WTC11 (cell line): Measurements from ENCODE around the gene NEDD4L. TPM values are rescaled to one million over a fixed set of nuclear protein-coding genes. Genes with fewer than 3 reads are reported as not detected.

ENCODE experiments used
- ATAC-seq: fragments of 200-7000 bp; cut with Tn5 transposase; 2 replicates; pipeline ENCODE4 v1.10.0; 2021; ENCODE audit warnings: mild to moderate bottlenecking, moderate library complexity
- CTCF ChIA-PET: fragments of 300-600 bp; sonication (Branson Sonifier 250); formaldehyde crosslinking; loops from one replicate; lab custom pipeline; 2021; ENCODE audit warnings: antibody characterized with exemption; lab: Charles Lee
- POLR2A ChIA-PET: fragments of 350-600 bp; sonication (Branson Sonifier 250); formaldehyde crosslinking; loops from one replicate; lab custom pipeline; 2021; ENCODE audit warnings: antibody characterized with exemption; lab: Charles Lee
- DNase-seq: peaks from one replicate; pipeline ENCODE4 v3.0.0; 2021; ENCODE audit warnings: low spot score
- H3K27ac Mint-ChIP-seq: 2 replicates; pipeline ENCODE4 v1.8.0; 2021; ENCODE audit warnings: mixed read lengths
- H3K27me3 Mint-ChIP-seq: 2 replicates; pipeline ENCODE4 v1.8.0; 2021; ENCODE audit warnings: low read depth, mild to moderate bottlenecking, moderate library complexity, mixed read lengths
- H3K36me3 Mint-ChIP-seq: 2 replicates; pipeline ENCODE4 v1.8.0; 2021; ENCODE audit warnings: mixed read lengths
- H3K4me1 Mint-ChIP-seq: 2 replicates; pipeline ENCODE4 v1.8.0; 2022; ENCODE audit warnings: mixed read lengths
- H3K4me3 Mint-ChIP-seq: 2 replicates; pipeline ENCODE4 v1.8.0; 2021; ENCODE audit warnings: mild to moderate bottlenecking, moderate library complexity, mixed read lengths
- H3K9me3 Mint-ChIP-seq: 2 replicates; pipeline ENCODE4 v1.8.0; 2021; ENCODE audit warnings: mixed read lengths
- AFF4 ChIP-seq: sonication (generic); formaldehyde crosslinking; IDR thresholded peaks from 2 replicates; pipeline ENCODE4 v1.8.1; 2023; ENCODE audit warnings: mild to moderate bottlenecking, missing genetic modification reagents, borderline replicate concordance
- ATF1 ChIP-seq: sonication (generic); formaldehyde crosslinking; IDR thresholded peaks from 2 replicates; pipeline ENCODE4 v1.8.1; 2023; ENCODE audit warnings: mild to moderate bottlenecking, moderate library complexity, missing genetic modification reagents
- ATF2 ChIP-seq: sonication (generic); formaldehyde crosslinking; IDR thresholded peaks from 2 replicates; pipeline ENCODE4 v1.8.1; 2022; ENCODE audit warnings: low read depth, missing genetic modification reagents, borderline replicate concordance
- ATF3 ChIP-seq: sonication (generic); formaldehyde crosslinking; conservative IDR thresholded peaks from 2 replicates; pipeline ENCODE4 v1.8.1; 2022; ENCODE audit warnings: mild to moderate bottlenecking, missing genetic modification reagents
- E2F5 ChIP-seq: sonication (generic); formaldehyde crosslinking; IDR thresholded peaks from 2 replicates; pipeline ENCODE4 v1.8.1; 2022; ENCODE audit warnings: mild to moderate bottlenecking, moderate library complexity, missing genetic modification reagents
- ELF4 ChIP-seq: sonication (generic); formaldehyde crosslinking; IDR thresholded peaks from 2 replicates; pipeline ENCODE4 v1.8.1; 2022; ENCODE audit warnings: low read depth, mild to moderate bottlenecking, moderate library complexity, missing genetic modification reagents
- FOXK1 ChIP-seq: sonication (generic); formaldehyde crosslinking; IDR thresholded peaks from 2 replicates; pipeline ENCODE4 v1.8.0; 2022; ENCODE audit warnings: mild to moderate bottlenecking, moderate library complexity, missing genetic modification reagents
- FOXP1 ChIP-seq: sonication (generic); formaldehyde crosslinking; IDR thresholded peaks from 2 replicates; pipeline ENCODE4 v1.8.0; 2022; ENCODE audit warnings: missing genetic modification reagents, mild to moderate bottlenecking, moderate library complexity, borderline replicate concordance
- HMGXB4 ChIP-seq: sonication (generic); formaldehyde crosslinking; IDR thresholded peaks from 2 replicates; pipeline ENCODE4 v1.8.1; 2023; ENCODE audit warnings: mild to moderate bottlenecking, moderate library complexity, missing genetic modification reagents
- IRF2 ChIP-seq: sonication (generic); formaldehyde crosslinking; IDR thresholded peaks from 2 replicates; pipeline ENCODE4 v1.8.0; 2022; ENCODE audit warnings: low read depth, missing genetic modification reagents, borderline replicate concordance
- JAZF1 ChIP-seq: fragments of 250-450 bp; sonication (Bioruptor Pico); IDR thresholded peaks from 2 replicates; pipeline ENCODE4 v1.9.0; 2021; ENCODE audit warnings: moderate library complexity, mild to moderate bottlenecking, inconsistent platforms
- MAX ChIP-seq: sonication (generic); formaldehyde crosslinking; IDR thresholded peaks from 2 replicates; pipeline ENCODE4 v1.8.0; 2022; ENCODE audit warnings: mild to moderate bottlenecking, missing genetic modification reagents
- MYBL2 ChIP-seq: sonication (generic); formaldehyde crosslinking; IDR thresholded peaks from 2 replicates; pipeline ENCODE4 v1.8.1; 2023; ENCODE audit warnings: mild to moderate bottlenecking, moderate library complexity, missing genetic modification reagents
- NR2C2 ChIP-seq: sonication (generic); formaldehyde crosslinking; IDR thresholded peaks from 2 replicates; pipeline ENCODE4 v1.8.0; 2022; ENCODE audit warnings: mild to moderate bottlenecking, missing genetic modification reagents
- PRRX2 ChIP-seq: fragments of 250-450 bp; sonication (Bioruptor Pico); IDR thresholded peaks from 2 replicates; pipeline ENCODE4 v1.8.0; 2021; ENCODE audit warnings: mild to moderate bottlenecking
- USF1 ChIP-seq: sonication (generic); formaldehyde crosslinking; IDR thresholded peaks from 2 replicates; pipeline ENCODE4 v1.8.0; 2022; ENCODE audit warnings: mild to moderate bottlenecking, missing genetic modification reagents
- ZMAT4 ChIP-seq: fragments of 250-450 bp; sonication (Bioruptor Pico); IDR thresholded peaks from 2 replicates; pipeline ENCODE4 v1.9.0; 2021; ENCODE audit warnings: mild to moderate bottlenecking
- ZNF317 ChIP-seq: sonication (generic); formaldehyde crosslinking; IDR thresholded peaks from 2 replicates; pipeline ENCODE4 v1.8.1; 2023; ENCODE audit warnings: low read depth, mild to moderate bottlenecking, moderate library complexity, missing genetic modification reagents, borderline replicate concordance
- ZNF416 ChIP-seq: fragments of 250-450 bp; sonication (Bioruptor Pico); IDR thresholded peaks from 2 replicates; pipeline ENCODE4 v1.9.0; 2021; ENCODE audit warnings: mild to moderate bottlenecking, inconsistent platforms
- total RNA-seq: library from RNA; stranded (reverse); gene quantifications from 3 replicates; pipeline ENCODE4 v1.2.3, GENCODE V29; 2021

Gene NEDD4L
- total RNA-seq, 1 experiment from 2014 or later, result 88.0 TPM

- CTCF ChIA-PET, result no interaction called here
- POLR2A ChIA-PET, result no interaction called here
- Mint-ChIP-seq H3K36me3 (no peaks in the 10 kb centered on the region), H3K4me1 (peaks cover 4% of the 10 kb centered on the region; the same call in 1 of the 2 replicates), H3K9me3 (no peaks in the 10 kb centered on the region), H3K27ac (no peak overlapping the region), H3K27me3 (no peaks in the 10 kb centered on the region), H3K4me3 (no peak overlapping the region)
- DNase-seq (no peak), ATAC-seq (no peak)
- no peak for TF ChIP-seq ZNF317 (CRISPR knock-in tag)
- TF ChIP-seq USF1 (CRISPR knock-in tag), result no peak
- TF ChIP-seq NR2C2, result no peak
- TF ChIP-seq FOXP1 (CRISPR knock-in tag), result no peak
- no peak for TF ChIP-seq E2F5 (CRISPR knock-in tag)
- TF ChIP-seq JAZF1, result no peak
- TF ChIP-seq ZMAT4 (CRISPR knock-in tag), result no peak
- no peak for TF ChIP-seq IRF2 (CRISPR knock-in tag)
- TF ChIP-seq PRRX2, result no peak
- TF ChIP-seq ELF4 (CRISPR knock-in tag), result no peak
- no peak for TF ChIP-seq ATF2 (CRISPR knock-in tag)
- no peak for TF ChIP-seq ATF3 (CRISPR knock-in tag)
- TF ChIP-seq MYBL2 (CRISPR knock-in tag), result no peak
- no peak for TF ChIP-seq MAX (CRISPR knock-in tag)
- TF ChIP-seq FOXK1, result no peak
- TF ChIP-seq AFF4 (CRISPR knock-in tag), result no peak
- no peak for TF ChIP-seq ZNF416 (CRISPR knock-in tag)
- TF ChIP-seq ATF1 (CRISPR knock-in tag), result no peak
- TF ChIP-seq HMGXB4 (CRISPR knock-in tag), result no peak
Observed at GRCh38 chr18:58299135-58299473, 255.1 kb downstream of the NEDD4L start.
